Ammon's horn (tissue), 1 donor: ENCODE measurements around the gene TTC39C.
"Not testable (repeated sequence)": the region's sequence is repeated elsewhere in the genome, so short reads cannot be mapped to it uniquely, and the experiment has no call there.

ENCODE experiments used
- DNase-seq: peaks from one replicate; pipeline ENCODE4 v3.0.0-alpha.2; 2016; ENCODE audit warnings: low spot score

Gene TTC39C

DNA sequence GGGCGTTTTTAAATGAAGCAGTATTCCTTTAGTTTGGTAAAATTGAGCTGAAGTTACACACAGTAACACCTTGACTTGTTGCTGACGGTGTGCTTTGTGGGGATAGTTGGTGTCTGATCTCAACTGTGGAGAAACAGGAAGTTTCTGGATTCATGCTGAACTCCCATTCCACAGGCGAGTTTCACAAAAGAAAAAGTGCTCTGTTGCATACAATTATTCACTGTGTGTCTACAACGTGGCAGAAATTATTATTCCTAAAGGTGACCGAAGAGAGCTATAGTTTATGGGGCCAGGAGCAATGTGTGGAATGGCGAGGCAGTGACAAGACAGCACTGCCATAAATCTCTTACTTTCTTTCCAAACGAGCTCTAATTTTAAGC is 123.8 kb downstream of the TTC39C start:
- DNase-seq = peak; percentile 12

DNA sequence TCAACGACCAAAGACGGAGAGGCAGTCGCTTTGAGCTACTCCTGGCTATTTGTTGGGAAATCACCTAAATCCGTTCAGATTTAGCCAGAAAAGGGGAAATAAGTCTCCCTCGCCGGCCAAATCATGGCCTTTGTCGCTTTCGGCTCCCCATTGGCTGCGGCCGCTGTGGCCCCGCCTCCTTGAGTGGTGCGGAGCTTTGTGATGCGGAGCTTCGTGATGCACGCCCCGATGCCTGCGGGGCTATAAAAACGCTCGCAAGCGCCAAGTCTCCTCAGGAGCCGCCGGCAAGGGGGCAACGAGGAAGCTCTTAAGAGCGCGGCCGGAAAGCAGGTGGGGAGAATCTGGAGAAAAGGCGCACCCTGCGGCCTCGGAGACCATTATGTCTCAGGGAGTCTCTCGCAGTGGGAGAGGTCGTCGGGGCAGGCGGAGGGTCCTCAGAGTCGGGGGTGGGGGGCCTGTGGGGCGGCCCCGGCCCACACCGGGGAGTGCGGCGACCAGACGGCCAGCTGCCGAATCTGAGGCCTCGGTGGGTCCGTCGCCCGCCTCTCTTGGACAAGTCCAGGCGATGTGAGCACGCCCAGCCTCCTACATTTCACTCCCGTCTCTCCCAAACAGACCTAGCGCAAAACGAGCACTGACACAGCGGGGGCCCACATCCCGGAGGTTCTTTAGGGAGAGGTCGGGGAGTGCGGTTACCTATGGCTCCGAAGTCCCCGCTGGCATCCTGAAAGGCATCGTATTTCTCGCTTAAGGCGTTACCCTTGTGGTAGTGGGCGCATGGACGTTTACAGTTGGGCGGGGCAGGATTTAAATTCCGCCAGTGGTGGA is 124.4 kb downstream of the TTC39C start, which contains the start of gene CABYR:
TSS of gene CABYR (plus strand) at position 274 of the 828 bp plus-strand sequence. CDS start 4,053 bp downstream, outside the sequence.
- peak; percentile 92 for DNase-seq

DNA sequence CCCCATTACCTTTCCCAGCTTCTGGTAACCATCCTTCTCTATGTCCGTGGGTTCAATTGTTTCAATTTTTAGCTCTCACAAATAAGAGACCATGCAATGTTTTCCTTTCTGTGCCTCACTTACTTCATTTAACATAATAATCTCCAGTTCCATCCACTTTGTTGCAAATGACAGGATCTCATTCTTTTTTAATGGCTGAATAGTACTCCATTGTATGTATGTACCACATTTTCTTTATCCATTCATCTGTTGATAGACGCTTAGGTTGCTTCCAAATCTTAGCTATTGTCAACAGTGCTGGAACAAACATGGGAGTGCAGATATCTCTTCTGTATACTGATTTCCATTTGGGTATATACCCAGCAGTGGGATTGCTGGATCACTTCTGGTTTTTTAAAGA is 126.1 kb downstream of the TTC39C start:
- no peak for DNase-seq

DNA sequence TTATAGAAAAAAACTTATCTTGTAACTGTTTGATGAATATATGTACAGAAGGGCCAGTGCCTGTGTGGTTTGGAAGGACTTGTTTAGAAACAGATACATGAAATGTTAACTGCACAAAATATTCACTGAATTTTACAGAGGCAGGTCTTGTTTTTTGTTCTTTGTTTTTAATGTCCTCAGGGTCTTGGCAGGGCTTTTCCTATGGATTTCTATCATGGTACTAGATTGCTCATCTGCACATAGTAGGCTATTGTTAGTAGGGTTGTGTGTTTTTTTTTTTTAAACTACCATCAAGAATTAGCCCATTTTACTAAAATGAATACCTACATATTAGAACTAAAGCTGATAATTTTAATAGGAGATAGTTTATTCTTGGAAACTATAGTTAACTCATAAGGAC is 127.8 kb downstream of the TTC39C start:
- no peak for DNase-seq

DNA sequence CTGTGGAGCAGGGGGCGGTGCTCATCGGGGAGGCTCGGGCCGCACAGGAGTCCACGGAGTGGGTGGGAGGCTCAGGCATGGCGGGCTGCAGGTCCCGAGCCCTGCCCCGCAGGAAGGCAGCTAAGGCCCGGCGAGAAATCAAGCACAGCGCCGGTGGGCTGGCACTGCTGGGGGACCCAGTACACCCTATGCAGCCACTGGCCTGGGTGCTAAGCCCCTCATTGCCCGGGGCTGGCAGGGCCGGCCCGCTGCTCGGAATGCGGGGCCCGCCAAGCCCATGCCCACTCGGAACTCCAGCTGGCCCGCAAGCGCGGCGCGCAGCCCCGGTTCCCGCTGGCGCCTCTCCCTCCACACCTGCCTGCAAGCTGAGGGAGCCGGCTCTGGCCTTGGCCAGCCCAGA is 135.0 kb downstream of the TTC39C start:
- DNase-seq = not testable (repeated sequence)

DNA sequence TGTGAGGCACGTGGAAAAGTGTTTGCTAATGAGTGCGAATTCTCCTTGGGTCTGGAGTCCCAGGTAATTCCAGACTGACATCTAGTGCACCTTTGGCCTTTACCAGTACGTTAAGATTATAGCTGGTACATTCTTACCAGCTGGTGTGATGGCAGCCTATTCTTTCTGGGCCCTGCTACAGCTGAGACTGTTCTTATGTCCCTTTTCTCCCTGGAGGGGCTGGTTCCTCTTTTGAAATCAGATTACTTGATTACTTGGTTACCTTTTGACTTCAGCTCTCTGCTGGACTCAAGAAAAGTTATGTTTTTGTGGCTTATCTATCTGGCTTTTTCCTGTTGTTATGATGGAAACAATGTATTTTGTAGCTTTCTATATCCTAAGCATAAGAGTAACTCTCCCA is 138.8 kb downstream of the TTC39C start:
- DNase-seq = no peak

DNA sequence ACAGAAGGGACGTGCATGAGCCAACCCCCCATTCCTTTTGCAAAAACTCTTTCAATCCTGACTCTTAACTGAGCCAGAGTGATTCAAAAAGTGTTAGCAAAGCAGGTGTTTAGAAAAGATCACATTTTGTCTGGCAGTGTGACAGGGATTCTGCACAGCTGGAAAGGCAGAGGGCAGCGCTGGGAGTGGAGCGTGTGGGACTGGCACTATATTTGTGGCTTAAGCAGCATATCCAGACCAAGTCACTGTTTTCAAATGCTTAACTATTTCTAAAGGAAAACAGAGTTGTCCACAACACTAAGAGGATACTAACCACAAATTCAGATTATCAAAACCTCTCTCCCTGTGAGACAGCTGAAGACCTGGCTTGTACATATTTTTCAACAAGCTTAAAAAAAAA is 143.3 kb downstream of the TTC39C start:
- peak; percentile 17 for DNase-seq

DNA sequence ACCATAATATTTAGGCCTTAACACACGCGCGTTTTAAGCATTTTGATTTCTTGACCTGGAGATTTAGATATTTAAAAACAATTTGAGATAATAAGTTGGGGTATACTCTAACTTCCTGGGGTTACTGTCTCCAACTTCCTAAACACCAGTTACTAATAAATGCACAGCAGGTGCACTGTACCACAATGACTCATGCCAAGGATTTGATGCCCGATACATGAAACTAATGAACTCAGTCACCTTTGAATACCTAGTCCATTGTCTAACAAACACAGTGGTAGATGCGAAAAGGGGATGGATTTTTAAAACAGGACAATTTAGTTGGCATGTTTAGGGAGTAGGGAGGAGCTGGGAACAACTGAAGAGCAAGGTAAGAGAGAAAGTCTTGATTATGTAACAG is 145.5 kb downstream of the TTC39C start:
- no peak for DNase-seq

DNA sequence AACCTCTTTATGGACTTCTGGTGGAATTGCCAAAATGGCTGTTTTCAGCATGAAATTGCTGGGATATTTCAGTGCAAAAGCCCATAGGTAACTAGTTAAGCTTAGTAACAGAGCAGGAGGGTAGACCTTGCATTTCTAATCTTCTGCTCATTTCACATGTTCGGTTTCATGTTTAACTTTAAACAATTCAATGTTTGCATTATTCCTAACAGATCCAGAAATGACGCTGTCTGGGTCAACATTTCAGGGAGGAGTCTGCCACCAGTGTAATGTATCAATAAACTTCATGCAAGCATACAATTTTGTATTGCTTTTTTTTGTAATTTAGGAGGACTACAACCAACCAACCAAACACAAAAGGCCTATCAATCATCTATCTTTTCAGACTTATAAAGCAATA is 146.8 kb downstream of the TTC39C start:
- DNase-seq = no peak

DNA sequence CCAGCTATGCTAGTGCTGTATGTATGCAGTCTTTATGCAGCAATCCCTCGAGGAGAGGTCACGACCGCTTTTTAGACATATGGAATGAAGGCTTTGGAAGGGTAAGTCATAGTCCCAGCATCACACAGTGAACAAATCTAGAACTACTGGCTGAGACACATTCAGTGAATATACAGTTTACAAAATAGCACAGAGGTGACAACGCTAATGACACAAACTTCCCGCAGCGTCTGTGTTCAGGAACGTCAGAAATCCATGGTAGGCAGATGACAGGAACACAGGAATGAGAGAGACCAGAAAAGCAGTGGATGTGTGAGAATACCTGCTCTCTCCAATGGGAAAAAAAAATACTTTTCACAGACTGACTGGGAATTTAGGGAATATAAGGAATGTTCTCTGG is 153.9 kb downstream of the TTC39C start:
- DNase-seq = no peak

DNA sequence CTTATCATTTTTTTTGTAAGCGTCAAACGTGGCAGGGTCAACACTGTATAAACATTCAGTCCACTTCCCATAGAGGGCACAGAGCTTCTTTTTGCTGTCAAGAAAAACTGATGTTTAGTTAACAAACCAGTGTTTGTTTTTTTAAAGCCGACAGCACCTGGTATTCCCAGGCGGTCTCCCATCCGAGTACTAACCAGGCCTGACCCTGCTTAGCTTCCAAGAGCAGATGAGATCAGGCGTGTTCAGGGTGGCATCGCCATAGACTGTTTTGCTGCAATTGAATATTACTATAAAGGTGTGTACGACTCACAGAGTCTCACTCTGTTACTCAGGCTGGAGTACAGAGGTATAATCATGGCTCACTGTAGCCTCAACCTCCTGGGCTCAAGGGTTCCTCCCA is 155.8 kb downstream of the TTC39C start:
- no peak for DNase-seq

DNA sequence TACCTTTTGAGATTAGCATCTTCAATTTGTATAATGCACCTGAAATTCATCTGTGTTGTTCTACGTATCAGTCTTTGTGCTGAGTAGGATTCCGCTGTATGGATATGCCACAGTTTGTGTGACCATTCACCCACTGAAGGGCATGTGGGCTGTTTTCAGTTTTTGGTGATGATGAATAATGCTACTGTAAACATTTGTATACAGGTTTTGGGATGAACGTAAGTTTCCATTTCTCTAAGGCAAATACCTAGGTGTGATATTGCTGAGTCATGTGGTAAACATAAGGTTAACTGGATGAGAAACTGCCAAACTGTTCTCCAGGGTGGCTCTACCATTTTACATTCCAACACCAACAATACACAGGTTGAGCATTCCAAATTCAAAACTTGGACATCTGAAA is 159.4 kb downstream of the TTC39C start:
- no peak for DNase-seq

DNA sequence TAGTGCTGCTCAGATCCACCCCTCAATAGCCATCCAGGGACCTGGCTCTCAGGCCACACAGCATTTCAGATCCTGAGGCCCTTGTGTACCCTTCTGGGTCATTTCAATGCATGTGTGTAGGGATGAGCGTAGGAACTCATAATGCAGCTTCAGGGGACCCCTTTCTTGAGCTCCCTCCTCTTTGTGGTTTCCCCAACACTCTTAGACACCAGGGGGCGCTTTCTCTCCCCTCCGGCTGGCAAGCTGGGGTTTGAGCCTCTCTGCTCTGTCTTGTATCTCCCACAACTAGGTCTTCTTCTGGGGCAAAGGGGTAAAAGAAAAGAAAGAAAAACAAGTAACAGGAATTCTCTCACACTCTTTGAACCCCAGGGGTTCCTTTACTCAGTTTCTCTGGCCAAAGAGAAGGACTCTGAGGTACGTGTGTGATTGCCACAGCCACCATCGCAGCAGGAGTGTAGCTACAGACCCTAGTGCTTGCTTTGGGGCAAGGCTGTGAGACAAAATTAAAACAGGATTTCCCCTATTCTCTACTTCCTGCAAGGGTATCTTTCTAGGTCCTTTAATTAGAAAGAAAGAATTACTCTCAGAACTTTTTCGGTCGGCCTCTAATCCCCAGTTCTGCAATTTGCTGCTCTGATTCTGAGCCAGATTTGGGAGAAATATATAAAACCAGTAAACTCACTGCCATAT is 162.3 kb downstream of the TTC39C start:
- peak; percentile 76 for DNase-seq

DNA sequence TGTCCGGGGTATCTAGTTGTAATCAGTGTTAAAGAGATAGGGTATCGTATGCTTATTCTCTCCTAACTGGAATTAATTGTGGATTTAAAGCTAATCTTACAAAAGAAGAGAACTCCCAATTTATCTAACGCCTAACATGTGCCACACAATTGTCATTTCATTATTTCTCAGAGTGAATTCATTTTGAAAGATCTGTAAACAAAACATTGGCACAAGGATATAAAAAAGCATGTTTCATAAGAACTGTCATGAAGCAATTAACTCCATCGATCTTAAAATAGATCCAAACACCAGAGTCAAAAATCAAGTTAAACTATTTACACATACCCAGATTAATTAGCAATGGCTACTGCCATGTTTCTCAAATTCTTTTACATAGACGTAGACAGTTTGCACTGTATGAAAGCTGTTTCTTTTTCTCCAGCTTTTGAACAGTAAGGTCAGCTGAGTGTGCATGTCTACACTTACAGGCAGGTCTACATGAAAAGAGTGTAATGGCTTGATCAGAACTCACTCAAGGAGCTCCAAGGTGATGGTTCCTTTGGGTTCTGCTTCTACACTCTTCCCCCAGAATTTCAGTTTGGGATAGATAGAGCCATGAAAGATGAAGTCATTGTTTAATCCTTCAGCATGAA is 163.1 kb downstream of the TTC39C start:
- DNase-seq = no peak

DNA sequence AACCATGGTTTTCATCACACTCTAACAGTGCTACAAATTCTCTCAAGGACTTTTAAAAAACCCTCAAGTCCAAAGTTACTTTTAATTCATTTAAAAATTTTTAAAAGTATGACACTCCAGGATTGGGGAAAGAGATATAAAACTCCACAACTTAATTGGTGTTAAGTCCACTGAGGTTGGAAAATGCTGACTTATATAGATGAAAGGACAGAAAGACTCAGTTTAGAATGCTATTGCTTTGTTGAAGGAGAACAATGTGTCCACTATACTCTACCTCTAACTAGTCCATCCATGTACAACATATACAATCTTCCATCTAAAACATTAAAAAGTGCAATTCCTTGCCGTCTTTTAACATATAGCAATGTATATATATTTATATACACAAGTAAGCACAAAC is 165.5 kb downstream of the TTC39C start:
- no peak for DNase-seq

DNA sequence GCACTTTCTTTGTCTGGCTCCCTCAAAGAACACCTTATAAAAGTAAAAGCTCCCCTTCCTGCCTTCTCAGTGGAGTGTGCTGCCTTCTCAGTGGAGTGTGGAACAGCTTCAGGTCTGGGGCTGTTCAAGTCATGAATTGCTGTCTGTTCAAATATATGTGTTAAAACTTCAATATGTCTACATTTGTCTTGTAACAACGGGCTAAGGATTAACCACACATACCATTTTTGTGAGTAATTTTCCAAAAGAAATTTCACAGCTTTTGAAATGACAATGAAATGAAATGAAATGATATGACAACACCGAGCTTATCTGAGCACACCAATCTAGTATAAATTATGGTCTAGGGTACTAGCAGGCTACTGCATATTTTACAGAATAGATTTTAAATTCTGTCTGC is 167.3 kb downstream of the TTC39C start:
- DNase-seq = no peak
